Activated CD4-positive, CD25-positive, alpha-beta regulatory T cell treated with anti-CD3 and anti-CD28 coated beads, Interleukin-2, amount 50 U/mL, for 24 hours (primary cell): ENCODE data around the gene GRAMD1C.
"Not testable (repeated sequence)": the region's sequence is repeated elsewhere in the genome, so short reads cannot be mapped to it uniquely, and the experiment has no call there.

Source experiments
- ATAC-seq, 2 donors: fragments of 150-1000 bp; cut with Tn5 transposase; one replicate each; pipeline ENCODE4 v1.10.0; 2021; ENCODE audit warnings: mild to moderate bottlenecking in 1 of 2, moderate library complexity in 1 of 2

Gene GRAMD1C

GRCh38 chr3:113838631-113839209 lies at the start of gene GRAMD1C:
Gene GRAMD1C (plus strand): TSS chr3:113838788. CDS start chr3:113838910, 122 bp downstream.
- ATAC-seq: peak; percentile 96 to 98

DNA sequence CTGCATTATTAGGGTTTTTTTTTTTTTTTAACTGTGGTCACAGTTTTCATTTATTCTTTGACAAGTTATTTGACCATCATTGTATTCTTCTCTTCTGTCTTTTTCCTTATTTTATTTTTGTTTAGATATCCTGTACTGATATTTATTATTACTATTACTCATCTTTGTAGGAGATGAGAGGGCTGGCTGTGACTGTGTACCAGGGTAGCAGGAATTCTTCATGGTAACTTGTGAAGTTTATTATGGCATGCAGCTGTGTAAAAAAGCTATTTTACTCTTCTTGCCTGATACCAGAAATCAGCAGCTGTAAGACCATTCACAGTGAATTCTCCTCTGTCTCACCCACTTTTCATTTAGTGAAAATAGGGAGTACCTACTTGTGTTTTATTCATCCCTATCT lies 47.2 kb upstream of the GRAMD1C start:
- no peak for ATAC-seq

GRCh38 chr3:113794526-113794925 lies 44.1 kb upstream of the GRAMD1C start:
- ATAC-seq: no peak

- no peak for ATAC-seq
Measured at GRCh38 chr3:113795693-113796092, 42.9 kb upstream of the GRAMD1C start.

DNA sequence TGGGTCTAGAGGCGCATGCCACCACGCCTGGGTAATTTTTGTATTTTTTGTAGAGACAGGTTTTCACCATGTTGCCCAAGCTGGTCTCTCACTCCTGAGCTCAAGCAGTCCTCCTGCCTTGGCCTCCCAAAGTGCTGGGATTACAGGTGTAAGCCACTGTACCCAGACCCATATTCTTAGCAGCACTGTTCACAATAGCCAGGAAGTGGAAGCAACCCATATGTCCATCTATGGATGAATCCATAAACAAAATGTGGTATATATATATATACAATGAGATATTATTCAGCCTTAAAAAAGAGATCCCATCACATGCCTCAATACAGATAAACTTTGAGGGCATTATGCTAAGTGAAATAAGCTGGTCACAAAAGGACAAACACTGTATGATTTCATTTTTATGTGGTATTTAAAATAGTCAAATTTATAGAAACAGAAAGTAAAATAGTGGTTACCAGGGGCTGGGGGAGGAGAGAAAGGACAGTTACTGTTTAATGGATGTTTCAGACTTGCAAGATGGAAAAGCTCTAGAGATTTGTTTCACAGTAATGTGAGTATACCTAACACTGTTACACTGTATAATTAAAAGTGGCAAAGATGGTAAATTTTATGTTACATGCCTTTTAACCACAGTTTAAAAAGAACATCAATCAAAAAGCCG lies 35.7 kb upstream of the GRAMD1C start:
- ATAC-seq: peak in 1 of 2 donors; percentile 5

DNA sequence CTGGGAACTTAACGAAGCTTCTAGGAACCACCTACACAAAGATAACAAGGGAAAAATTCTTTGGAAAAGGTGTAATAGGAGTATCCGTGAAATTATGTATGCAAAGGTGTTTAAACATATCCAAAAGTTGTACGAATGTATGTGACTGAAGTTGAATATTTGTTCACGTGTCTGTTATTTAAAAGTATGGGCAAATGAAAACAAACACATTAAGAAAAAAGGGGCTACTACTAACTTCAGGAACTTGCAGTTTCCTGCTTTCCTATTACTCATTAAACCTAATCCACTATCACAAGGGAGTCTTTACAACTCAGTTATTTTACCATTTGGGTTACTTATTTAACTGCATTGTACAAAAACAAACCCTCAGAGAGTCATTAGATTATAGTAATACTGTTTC lies 33.9 kb upstream of the GRAMD1C start:
- ATAC-seq: no peak

GRCh38 chr3:113805249-113805648 lies 33.3 kb upstream of the GRAMD1C start:
- no peak for ATAC-seq

GRCh38 chr3:113812854-113813253 lies 25.7 kb upstream of the GRAMD1C start:
- no peak for ATAC-seq

GRCh38 chr3:113819866-113820265 lies 18.7 kb upstream of the GRAMD1C start:
- no peak for ATAC-seq

DNA sequence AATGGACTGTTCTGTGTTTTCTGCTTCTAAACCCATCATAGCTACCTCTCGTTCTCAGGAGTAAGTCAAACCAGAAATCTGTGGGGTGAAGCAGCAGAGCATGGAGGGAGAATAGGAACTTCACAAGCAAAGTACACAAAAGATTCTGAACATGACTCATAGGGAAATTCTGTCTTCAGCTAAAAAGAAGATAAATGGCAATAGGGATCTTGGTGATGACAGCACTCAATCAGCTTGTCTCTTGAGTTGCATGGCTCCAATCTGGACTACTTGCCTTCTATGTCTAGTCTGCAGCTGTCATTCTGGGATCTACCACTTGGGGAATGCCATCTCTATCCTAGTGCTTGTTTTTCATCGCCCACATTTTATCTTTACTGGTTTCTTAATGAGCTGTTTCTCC lies 13.5 kb upstream of the GRAMD1C start:
- peak in 1 of 2 donors; percentile 41 for ATAC-seq

GRCh38 chr3:113828600-113828999 lies 10.0 kb upstream of the GRAMD1C start:
- ATAC-seq: no peak

DNA sequence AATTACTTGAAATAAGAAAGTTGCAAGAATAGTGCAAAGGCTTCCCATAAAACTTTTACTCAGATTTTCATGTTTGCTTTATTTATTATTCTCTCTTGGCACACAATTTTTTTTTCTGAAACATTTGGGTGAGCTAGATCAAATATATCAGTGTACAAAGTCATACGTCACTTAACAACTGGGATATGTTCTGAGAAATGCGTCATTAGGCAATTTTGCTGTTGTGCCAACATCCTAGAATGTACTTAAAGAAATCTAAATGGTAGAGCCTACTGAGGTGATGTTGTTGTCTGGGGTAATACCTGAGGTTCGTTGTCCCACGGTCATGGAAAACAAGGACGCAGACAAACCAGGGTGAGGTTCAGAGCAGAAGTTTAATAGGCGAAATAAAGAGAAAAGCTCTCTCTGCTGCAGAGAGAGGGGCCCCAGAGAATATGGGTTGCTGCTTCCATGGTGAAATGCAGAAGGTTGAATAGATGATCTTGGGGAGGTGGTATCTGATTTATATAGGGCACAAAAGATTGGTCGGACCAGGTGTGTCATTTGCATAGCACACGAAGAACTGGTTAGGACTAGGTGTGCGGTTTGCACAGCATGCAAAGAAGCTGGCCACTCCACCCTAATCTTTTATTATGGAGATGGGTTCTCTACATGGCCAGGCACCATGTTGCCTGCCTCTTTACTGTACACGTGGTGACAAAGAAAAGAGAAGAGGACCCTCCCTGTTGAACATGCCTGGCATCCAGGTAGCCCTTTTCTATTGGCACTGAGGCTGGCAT lies 8.8 kb upstream of the GRAMD1C start:
- no peak for ATAC-seq

- ATAC-seq: no peak
Measured at GRCh38 chr3:113831103-113831355, 7.6 kb upstream of the GRAMD1C start.

GRCh38 chr3:113832477-113833164 lies 6.0 kb upstream of the GRAMD1C start:
- peak; percentile 55 to 62 for ATAC-seq

GRCh38 chr3:113834983-113835382 lies 3.6 kb upstream of the GRAMD1C start:
- no peak for ATAC-seq

DNA sequence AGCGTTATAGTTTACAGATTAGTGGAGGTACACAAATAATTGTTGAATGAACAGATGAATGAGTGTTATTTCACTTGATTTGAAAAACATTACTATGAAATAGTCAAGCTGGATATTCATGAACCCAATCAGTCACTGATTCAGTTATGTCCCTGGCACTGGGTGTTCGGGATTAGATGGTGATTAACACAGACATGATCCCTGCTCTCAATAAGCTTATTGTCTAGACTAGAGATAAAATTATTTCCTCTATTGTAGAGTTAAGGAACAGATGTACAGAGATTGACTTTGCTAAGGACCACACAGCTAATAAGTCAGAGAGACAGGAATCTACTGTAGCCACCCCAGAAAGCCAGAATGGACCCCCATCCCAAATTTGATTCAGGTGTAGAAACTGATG lies 963 bp downstream of the GRAMD1C start:
- no peak for ATAC-seq

- no peak for ATAC-seq
Measured at GRCh38 chr3:113844622-113845222, 6.1 kb downstream of the GRAMD1C start.

GRCh38 chr3:113847247-113847646 lies 8.7 kb downstream of the GRAMD1C start:
- no peak for ATAC-seq

DNA sequence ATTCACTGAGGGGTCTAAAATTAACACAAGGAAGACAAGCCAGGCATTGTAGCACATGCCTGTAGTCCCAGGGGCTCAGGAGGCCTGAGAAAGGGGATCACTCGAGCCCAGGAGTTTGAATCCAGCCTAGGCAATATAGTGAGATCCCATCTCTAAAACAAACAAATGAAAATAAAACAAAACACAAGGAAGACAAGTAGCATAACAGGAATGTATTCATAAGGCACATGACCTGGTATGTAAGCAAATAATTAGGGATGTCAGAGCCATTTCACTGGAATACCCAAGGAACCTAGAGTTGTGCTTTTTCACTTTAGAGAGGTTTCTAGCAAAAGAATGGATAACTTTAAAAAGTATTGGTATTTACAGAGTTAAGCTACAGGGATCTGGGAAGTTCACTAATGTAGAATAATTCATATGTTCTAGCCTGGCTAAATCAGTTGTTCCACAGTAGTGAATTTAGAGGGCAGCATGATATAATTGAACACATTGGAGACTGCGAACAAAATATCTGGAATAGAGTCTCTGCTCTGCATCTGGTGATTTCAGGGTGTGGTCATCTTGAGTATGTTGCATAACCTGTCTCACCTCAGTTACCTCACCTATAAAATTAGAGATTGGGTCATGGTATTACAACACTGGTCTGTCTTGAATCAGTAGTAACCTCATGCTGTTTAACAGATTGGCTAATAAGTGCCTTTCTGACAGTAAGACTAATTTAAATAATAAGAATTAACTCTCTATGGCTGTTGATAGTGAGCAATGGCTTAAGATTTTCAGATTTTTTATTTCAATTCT lies 9.3 kb downstream of the GRAMD1C start:
- ATAC-seq: no peak

DNA sequence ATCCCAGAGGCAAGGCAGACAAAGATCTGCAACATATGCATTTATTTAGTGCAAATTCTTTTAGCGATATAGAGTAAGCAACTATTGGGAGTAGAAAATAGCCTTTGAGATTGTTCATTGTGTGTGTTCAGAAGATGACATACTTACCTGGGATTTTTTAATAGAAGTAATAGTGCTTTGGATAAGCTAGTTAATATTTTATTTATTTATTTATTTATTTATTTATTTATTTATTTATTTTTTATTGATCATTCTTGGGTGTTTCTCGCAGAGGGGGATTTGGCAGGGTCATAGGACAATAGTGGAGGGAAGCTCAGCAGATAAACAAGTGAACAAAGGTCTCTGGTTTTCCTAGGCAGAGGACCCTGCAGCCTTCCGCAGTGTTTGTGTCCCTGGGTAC lies 10.5 kb downstream of the GRAMD1C start:
- ATAC-seq: not testable (repeated sequence)

DNA sequence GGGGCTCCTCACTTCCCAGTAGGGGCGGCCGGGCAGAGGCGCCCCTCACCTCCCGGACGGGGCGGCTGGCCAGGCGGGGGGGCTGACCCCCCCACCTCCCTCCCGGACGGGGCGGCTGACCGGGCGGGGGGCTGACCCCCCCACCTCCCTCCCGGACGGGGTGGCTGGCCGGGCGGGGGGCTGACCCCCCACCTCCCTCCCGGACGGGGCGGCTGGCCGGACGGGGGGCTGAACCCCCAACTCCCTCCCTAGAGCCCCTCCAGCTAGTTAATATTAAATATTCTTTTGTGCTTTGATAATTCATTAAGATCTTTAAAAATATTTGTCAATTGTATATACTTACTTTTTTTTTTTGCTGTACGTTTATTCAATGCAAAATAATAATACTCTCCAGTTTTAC lies 11.3 kb downstream of the GRAMD1C start:
- not testable (repeated sequence) for ATAC-seq

DNA sequence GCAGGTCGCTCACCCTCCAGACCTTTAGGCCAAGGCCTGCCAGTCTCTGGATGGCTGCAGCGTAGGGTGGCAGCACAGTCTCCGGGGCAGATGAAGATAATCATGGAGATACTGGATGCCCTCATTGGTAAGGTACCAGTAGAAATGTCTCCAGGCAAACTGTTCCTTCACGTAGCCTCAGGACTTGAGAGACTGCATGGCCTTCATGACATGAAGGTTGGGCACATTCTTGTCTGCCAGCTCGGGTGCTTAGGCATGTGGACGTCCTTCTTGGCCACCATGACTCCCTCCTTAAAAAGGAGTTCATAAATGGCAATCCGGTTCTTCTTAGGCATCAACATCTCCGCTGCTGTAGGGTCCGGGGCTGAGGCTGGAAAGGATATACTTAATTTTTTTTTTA lies 11.8 kb downstream of the GRAMD1C start:
- not testable (repeated sequence) for ATAC-seq
